GM21528 (cell line): ENCODE measurements around the gene TULP1.
"Not testable (repeated sequence)": the region's sequence is repeated elsewhere in the genome, so short reads cannot be mapped to it uniquely, and the experiment has no call there.

Experiments used
- ATAC-seq: cut with Tn5 transposase; IDR thresholded peaks from one replicate; pipeline ENCODE4 v1.9.1; 2021; ENCODE audit warnings: mild to moderate bottlenecking, moderate library complexity; ENCODE audit not compliant: unreplicated experiment, low FRiP score

TULP1 gene

GRCh38 chr6:35522151-35522550 is 9.5 kb upstream of the TULP1 start:
- ATAC-seq: no peak

GRCh38 chr6:35521235-35521634 is 8.5 kb upstream of the TULP1 start:
- ATAC-seq: no peak

- no peak for ATAC-seq
These were observed 6.8 kb upstream of the TULP1 start for GRCh38 chr6:35519313-35520015.

- no peak for ATAC-seq
These were observed 6.0 kb upstream of the TULP1 start for GRCh38 chr6:35518566-35519312.

- not testable (repeated sequence) for ATAC-seq
These were observed 5.3 kb upstream of the TULP1 start for GRCh38 chr6:35517978-35518377.

GRCh38 chr6:35516712-35517111 is 4.0 kb upstream of the TULP1 start:
- ATAC-seq: no peak

GRCh38 chr6:35515939-35516338 is 3.2 kb upstream of the TULP1 start:
- ATAC-seq: not testable (repeated sequence)

- ATAC-seq: no peak
These were observed 1.9 kb upstream of the TULP1 start for GRCh38 chr6:35514587-35514986.

- ATAC-seq: no peak
These were observed 690 bp downstream of the TULP1 start for GRCh38 chr6:35512006-35512405.

- ATAC-seq: no peak
These were observed 1.1 kb downstream of the TULP1 start for GRCh38 chr6:35511562-35511941.

GRCh38 chr6:35510916-35511561 is 1.7 kb downstream of the TULP1 start:
- no peak for ATAC-seq

- no peak for ATAC-seq
These were observed 4.2 kb downstream of the TULP1 start for GRCh38 chr6:35508542-35508941.

- no peak for ATAC-seq
These were observed 4.7 kb downstream of the TULP1 start for GRCh38 chr6:35508027-35508426.

- no peak for ATAC-seq
These were observed 5.5 kb downstream of the TULP1 start for GRCh38 chr6:35507221-35507620.

- ATAC-seq: no peak
These were observed 6.2 kb downstream of the TULP1 start for GRCh38 chr6:35506536-35506935.

- no peak for ATAC-seq
These were observed 6.7 kb downstream of the TULP1 start for GRCh38 chr6:35505999-35506412.

GRCh38 chr6:35503534-35503933 is 9.2 kb downstream of the TULP1 start:
- ATAC-seq: no peak

- ATAC-seq: no peak
These were observed 10.9 kb downstream of the TULP1 start for GRCh38 chr6:35501784-35502183.

GRCh38 chr6:35500782-35501181 is 11.9 kb downstream of the TULP1 start:
- ATAC-seq: no peak

GRCh38 chr6:35499372-35499771 is 13.3 kb downstream of the TULP1 start:
- ATAC-seq: no peak

GRCh38 chr6:35498422-35499067 is 14.2 kb downstream of the TULP1 start:
- no peak for ATAC-seq
